HUES6 (cell line): Measurements from ENCODE around the gene UFSP1.

Experiments used
- H3K27ac ChIP-seq: 2 replicates; pipeline ENCODE4 v1.7.0; 2013; ENCODE audit warnings: low read depth, mild to moderate bottlenecking, low read length, inconsistent platforms
- H3K27me3 ChIP-seq: 2 replicates; pipeline ENCODE4 v1.6.1; 2013; ENCODE audit warnings: low read length; ENCODE audit not compliant: control insufficient read depth, insufficient read depth
- H3K36me3 ChIP-seq: 2 replicates; pipeline ENCODE4 v1.6.1; 2013; ENCODE audit warnings: low read length; ENCODE audit not compliant: control insufficient read depth, insufficient read depth
- H3K4me1 ChIP-seq: 2 replicates; pipeline ENCODE4 v1.6.1; 2013; ENCODE audit warnings: low read length; ENCODE audit not compliant: control insufficient read depth, insufficient read depth
- H3K4me3 ChIP-seq: 2 replicates; pipeline ENCODE4 v1.5.1; 2013; ENCODE audit warnings: low read depth, low read length
- H3K9ac ChIP-seq: one replicate; pipeline ENCODE4 v1.6.1; 2013; ENCODE audit warnings: mild to moderate bottlenecking, low read length
- H3K9me3 ChIP-seq: 2 replicates; pipeline ENCODE4 v1.6.1; 2013; ENCODE audit warnings: low read depth, low read length; ENCODE audit not compliant: control insufficient read depth, insufficient read depth

UFSP1 gene

GRCh38 chr7:100888291-100888987 is 1.1 kb downstream of the UFSP1 start:
- Histone ChIP-seq H3K9ac (peak overlapping the region; percentile 94), H3K27me3 (no peaks in the 10 kb centered on the region), H3K9me3 (no peaks in the 10 kb centered on the region), H3K36me3 (peaks cover 59% of the 10 kb centered on the region), H3K27ac (peak overlapping the region; percentile 95; the same call in 1 of the 2 replicates), H3K4me1 (peaks cover 32% of the 10 kb centered on the region), H3K4me3 (peak overlapping the region; percentile 94)

- Histone ChIP-seq H3K27ac (no peak overlapping the region), H3K9me3 (no peaks in the 10 kb centered on the region), H3K36me3 (peaks cover 61% of the 10 kb centered on the region), H3K27me3 (no peaks in the 10 kb centered on the region), H3K4me3 (peak overlapping the region; percentile 94), H3K4me1 (peaks cover 32% of the 10 kb centered on the region), H3K9ac (peak overlapping the region; percentile 94)
These were observed 1.8 kb downstream of the UFSP1 start for GRCh38 chr7:100887516-100888290.

- Histone ChIP-seq H3K4me3 (0 out of 2 replicates have a peak overlapping the region, but pooled peaks have one; percentile 4), H3K9me3 (no peaks in the 10 kb centered on the region), H3K9ac (peak overlapping the region; percentile 17), H3K36me3 (peaks cover 67% of the 10 kb centered on the region), H3K27ac (no peak overlapping the region), H3K27me3 (no peaks in the 10 kb centered on the region), H3K4me1 (peaks cover 28% of the 10 kb centered on the region)
These were observed 2.5 kb downstream of the UFSP1 start for GRCh38 chr7:100886936-100887515.

- Histone ChIP-seq H3K9me3 (no peaks in the 10 kb centered on the region), H3K4me1 (peaks cover 21% of the 10 kb centered on the region), H3K9ac (no peak overlapping the region), H3K27me3 (no peaks in the 10 kb centered on the region), H3K36me3 (peaks cover 74% of the 10 kb centered on the region), H3K27ac (no peak overlapping the region), H3K4me3 (no peak overlapping the region)
These were observed 3.2 kb downstream of the UFSP1 start for GRCh38 chr7:100886142-100886935.

- Histone ChIP-seq H3K9ac (no peak overlapping the region), H3K9me3 (no peaks in the 10 kb centered on the region), H3K27me3 (no peaks in the 10 kb centered on the region), H3K4me3 (no peak overlapping the region), H3K27ac (no peak overlapping the region), H3K4me1 (peaks cover 19% of the 10 kb centered on the region), H3K36me3 (peaks cover 80% of the 10 kb centered on the region)
These were observed 3.9 kb downstream of the UFSP1 start for GRCh38 chr7:100885440-100886141.

- no peak overlapping the region for H3K4me3 ChIP-seq
- H3K9ac ChIP-seq = no peak overlapping the region
- H3K9me3 ChIP-seq = no peaks in the 10 kb centered on the region
- H3K27ac ChIP-seq = no peak overlapping the region
- no peaks in the 10 kb centered on the region for H3K27me3 ChIP-seq
- H3K4me1 ChIP-seq = peaks cover 19% of the 10 kb centered on the region
- peaks cover 83% of the 10 kb centered on the region for H3K36me3 ChIP-seq
These were observed 4.6 kb downstream of the UFSP1 start for GRCh38 chr7:100884736-100885439.

- Histone ChIP-seq H3K4me1 (peaks cover 11% of the 10 kb centered on the region), H3K27me3 (no peaks in the 10 kb centered on the region), H3K36me3 (peaks cover 94% of the 10 kb centered on the region), H3K9ac (no peak overlapping the region), H3K4me3 (no peak overlapping the region), H3K27ac (no peak overlapping the region), H3K9me3 (no peaks in the 10 kb centered on the region)
These were observed 6.6 kb downstream of the UFSP1 start for GRCh38 chr7:100882785-100883526.

- Histone ChIP-seq H3K27me3 (no peaks in the 10 kb centered on the region), H3K27ac (no peak overlapping the region), H3K9ac (no peak overlapping the region), H3K9me3 (no peaks in the 10 kb centered on the region), H3K36me3 (peaks cover 92% of the 10 kb centered on the region), H3K4me1 (peaks cover 4% of the 10 kb centered on the region), H3K4me3 (no peak overlapping the region)
These were observed 7.3 kb downstream of the UFSP1 start for GRCh38 chr7:100882201-100882600.

- Histone ChIP-seq H3K9ac (no peak overlapping the region), H3K27me3 (no peaks in the 10 kb centered on the region), H3K9me3 (no peaks in the 10 kb centered on the region), H3K36me3 (peaks cover 92% of the 10 kb centered on the region), H3K27ac (no peak overlapping the region), H3K4me3 (no peak overlapping the region), H3K4me1 (0 out of 2 replicates have a peak, but pooled peaks cover 6% of the 10 kb centered on the region)
These were observed 8.4 kb downstream of the UFSP1 start for GRCh38 chr7:100881136-100881535.
